ENCODE data around the gene COL1A1. TPM values are rescaled to one million over a fixed set of nuclear protein-coding genes. Genes with fewer than 3 reads are reported as not detected.

COL1A1 gene
- total RNA-seq, 1 donor from 2014 or later = 15.3 TPM

DNA sequence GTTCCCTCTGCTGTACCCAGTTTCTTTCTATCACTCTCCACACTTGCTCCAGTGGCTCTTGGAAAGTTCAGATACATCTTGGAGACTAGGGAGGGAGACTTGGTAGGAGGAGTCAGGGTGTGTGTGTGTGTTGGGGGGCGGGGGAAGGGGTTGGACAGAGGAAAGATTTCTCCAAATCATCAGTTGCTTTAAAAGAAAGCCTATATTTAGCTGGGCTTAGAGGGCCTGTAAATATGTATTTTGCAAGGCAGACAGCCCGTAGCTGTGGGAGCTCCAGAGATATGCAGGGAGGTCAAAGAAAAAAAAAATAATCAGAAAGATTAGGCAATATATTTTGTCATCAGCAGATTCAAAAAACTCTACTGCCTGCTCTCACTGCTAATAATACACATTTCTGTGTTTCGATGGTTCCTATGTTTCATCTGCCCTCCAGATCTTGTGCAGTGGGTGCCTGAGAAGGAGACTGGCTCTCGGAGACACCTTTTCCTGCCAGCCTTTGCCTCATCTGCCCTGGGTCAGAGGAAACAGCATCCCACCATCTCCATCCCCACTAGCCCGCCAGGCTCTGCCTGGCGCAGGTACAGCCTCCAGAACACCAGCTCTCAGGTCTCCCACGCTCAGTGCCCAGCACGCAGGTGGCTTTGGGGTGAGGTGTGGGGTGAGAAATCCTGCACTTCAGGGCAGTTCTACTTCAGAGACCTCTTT, 46.2 kb downstream of the COL1A1 start:
- DNase-seq (ENCODE audit: low read depth) (no peak), FAIRE-seq (no peak)
- TF ChIP-seq, protein P1, sequence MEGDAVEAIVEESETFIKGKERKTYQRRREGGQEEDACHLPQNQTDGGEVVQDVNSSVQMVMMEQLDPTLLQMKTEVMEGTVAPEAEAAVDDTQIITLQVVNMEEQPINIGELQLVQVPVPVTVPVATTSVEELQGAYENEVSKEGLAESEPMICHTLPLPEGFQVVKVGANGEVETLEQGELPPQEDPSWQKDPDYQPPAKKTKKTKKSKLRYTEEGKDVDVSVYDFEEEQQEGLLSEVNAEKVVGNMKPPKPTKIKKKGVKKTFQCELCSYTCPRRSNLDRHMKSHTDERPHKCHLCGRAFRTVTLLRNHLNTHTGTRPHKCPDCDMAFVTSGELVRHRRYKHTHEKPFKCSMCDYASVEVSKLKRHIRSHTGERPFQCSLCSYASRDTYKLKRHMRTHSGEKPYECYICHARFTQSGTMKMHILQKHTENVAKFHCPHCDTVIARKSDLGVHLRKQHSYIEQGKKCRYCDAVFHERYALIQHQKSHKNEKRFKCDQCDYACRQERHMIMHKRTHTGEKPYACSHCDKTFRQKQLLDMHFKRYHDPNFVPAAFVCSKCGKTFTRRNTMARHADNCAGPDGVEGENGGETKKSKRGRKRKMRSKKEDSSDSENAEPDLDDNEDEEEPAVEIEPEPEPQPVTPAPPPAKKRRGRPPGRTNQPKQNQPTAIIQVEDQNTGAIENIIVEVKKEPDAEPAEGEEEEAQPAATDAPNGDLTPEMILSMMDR (IDR thresholded peaks at IDR 0.05; ENCODE audit: insufficient read depth, low read length, severe bottlenecking) = no peak
- Histone ChIP-seq H3K36me3 (ENCODE audit: control insufficient read depth, insufficient read depth, low read length) (no peaks in the 10 kb centered on the region), H3K27me3 (ENCODE audit: control insufficient read depth, insufficient read depth, low read length) (no peaks in the 10 kb centered on the region), H3K4me3 (ENCODE audit: low read depth, low read length) (no peak overlapping the region)

DNA sequence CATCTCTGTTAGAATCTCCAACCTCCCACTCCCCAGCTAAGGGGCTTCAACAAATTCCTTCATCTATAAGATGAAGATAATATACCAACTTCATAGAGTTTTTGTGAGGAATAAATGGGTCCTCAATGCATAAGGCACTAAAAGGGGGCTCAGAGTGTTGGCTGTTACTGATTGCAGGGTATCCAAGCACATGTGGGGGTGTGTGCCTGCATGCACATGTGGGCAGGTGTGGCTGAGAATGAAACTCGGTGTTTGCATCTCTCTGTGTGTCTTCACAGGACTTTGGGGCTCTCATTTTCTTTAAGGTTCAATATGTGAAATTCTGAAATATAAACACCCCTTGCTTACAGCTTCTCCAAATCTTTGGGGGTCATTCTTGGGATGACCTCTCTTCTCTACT, 46.8 kb downstream of the COL1A1 start:
- DNase-seq (ENCODE audit: low read depth) = no peak
- FAIRE-seq = no peak
- TF ChIP-seq, protein P1 (IDR thresholded peaks at IDR 0.05; ENCODE audit: insufficient read depth, low read length, severe bottlenecking) = no peak

DNA sequence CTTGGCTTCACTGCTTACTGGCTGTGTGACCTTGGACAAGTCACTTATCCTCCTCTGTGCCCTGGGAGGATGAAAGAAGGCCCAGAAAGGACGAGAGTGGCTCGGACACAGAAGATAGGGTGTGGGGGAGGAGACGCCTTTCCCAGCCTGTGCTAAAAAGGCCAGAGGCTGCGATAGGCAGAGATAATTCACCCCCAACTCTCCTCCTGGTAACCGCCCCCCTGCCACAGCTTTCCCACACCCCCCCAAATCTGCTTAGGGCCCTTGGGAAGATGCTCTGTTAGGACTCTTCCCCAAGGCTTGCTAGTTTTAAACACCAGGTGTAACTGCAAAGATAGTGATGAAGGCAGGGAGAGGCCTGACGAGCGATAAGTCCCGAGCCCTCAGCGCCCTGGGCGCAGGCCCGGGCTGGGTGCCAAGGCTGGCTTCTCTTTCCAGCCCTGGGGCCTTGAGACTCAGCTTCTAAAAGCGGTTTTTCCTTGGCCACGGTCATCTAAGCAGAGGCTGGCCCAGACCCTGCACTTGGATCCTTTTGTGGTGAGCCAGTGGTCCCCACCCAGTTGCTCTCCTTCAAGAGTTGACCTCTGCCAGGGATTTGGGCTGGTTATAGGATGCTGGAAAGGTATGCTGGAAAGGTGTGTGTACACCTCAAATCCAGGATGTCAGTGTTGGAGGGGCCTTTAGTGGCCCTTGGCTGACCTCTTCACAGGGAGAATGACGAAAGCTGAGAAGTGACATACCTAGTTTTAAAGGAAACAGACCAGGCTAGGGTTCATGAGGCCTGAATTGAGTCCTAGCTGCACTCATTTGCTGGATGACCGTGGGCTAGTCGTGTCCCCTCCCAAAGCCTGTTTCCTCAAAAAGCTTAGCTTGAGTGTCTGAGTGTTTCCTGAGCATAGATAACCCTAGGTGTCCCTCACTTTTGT, 47.5 kb downstream of the COL1A1 start:
- no peak for FAIRE-seq

More for the DNA sequence above, 46.8 kb downstream of the COL1A1 start:
- H3K27me3 ChIP-seq (ENCODE audit: control insufficient read depth, insufficient read depth, low read length) = no peaks in the 10 kb centered on the region
- H3K4me3 ChIP-seq (ENCODE audit: low read depth, low read length) = no peak overlapping the region
- no peaks in the 10 kb centered on the region for H3K36me3 ChIP-seq (ENCODE audit: control insufficient read depth, insufficient read depth, low read length)

DNA sequence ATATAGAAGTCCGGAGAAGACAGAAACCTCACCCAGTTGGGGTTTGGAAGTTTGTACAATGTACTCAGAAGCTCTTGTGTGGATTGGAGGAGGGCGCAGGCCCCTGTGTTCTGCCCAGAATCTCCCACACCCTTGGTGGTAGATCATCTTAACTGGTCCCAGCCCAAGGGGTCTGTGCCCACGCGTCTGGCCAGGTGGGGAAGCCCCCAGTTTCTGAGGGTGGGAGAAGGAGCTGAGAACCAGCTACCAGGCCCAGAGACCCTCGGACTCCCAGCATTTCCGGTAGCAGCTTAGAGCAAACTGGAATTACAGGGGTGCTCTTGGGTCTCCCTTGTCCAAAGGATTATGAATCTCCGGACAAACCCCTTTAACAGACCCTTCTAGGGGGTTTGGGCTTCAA, 48.7 kb downstream of the COL1A1 start:
- H3K36me3 ChIP-seq (ENCODE audit: control insufficient read depth, insufficient read depth, low read length) = no peaks in the 10 kb centered on the region
- H3K27me3 ChIP-seq (ENCODE audit: control insufficient read depth, insufficient read depth, low read length) = no peaks in the 10 kb centered on the region
- DNase-seq (ENCODE audit: low read depth) (no peak), FAIRE-seq (no peak)
- no peak overlapping the region for H3K4me3 ChIP-seq (ENCODE audit: low read depth, low read length)
- TF ChIP-seq, protein P1 (IDR thresholded peaks at IDR 0.05; ENCODE audit: insufficient read depth, low read length, severe bottlenecking) = no peak

More for the DNA sequence above, 47.5 kb downstream of the COL1A1 start:
- H3K36me3 ChIP-seq (ENCODE audit: control insufficient read depth, insufficient read depth, low read length) = no peaks in the 10 kb centered on the region
- TF ChIP-seq, protein P1 (IDR thresholded peaks at IDR 0.05; ENCODE audit: insufficient read depth, low read length, severe bottlenecking) = no peak
- peak; percentile 62 for DNase-seq (ENCODE audit: low read depth)
- H3K4me3 ChIP-seq (ENCODE audit: low read depth, low read length) = no peak overlapping the region
- H3K27me3 ChIP-seq (ENCODE audit: control insufficient read depth, insufficient read depth, low read length) = no peaks in the 10 kb centered on the region

DNA sequence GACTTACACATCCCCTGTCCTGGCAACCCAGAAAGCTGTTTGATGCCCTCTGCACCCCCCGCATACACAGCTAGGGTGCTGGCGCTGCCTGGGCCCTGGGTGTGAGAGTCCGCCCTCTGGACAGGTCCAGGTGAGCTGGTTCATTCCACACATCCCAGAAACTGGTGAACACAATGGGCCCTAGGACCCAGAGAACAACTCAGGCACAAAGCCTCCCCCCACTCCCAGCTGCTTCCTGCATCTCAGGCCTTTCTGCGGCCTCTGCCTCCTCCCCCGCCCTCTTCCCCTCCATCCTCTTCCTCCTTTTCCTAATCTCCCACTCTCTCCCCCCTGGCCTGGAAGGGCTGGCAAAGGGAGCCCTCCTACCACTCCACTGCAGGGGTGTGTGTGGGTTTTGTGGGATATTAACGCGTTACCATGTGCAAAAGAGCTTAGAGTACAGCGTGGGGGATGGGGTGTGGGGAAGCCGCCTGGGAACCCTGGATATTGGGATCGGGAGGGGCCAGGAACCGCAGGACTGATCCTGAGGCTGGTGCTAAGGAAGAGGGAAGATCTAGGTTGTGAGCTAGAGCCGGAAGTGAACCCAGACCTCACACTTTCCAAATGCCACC, 49.4 kb downstream of the COL1A1 start:
- FAIRE-seq (no peak), DNase-seq (ENCODE audit: low read depth) (peak; percentile 83)
- H3K4me3 ChIP-seq (ENCODE audit: low read depth, low read length) = peak overlapping the region; percentile 22
- no peaks in the 10 kb centered on the region for H3K27me3 ChIP-seq (ENCODE audit: control insufficient read depth, insufficient read depth, low read length)
- TF ChIP-seq, protein P1 (IDR thresholded peaks at IDR 0.05; ENCODE audit: insufficient read depth, low read length, severe bottlenecking) = no peak
- no peaks in the 10 kb centered on the region for H3K36me3 ChIP-seq (ENCODE audit: control insufficient read depth, insufficient read depth, low read length)

Measured in bronchial epithelial cell (primary cell).